Cerebellar cortex (tissue), 1 donor: ENCODE data around the gene APOM.

Experiments
- DNase-seq: peaks from one replicate; pipeline ENCODE4 v3.0.0-alpha.2; 2015; ENCODE audit warnings: low spot score

APOM gene

GRCh38 chr6:31655349-31656237, at the start of gene APOM:
APOM (plus strand) TSS chr6:31655894; CDS start chr6:31655967, 73 bp downstream.
- no peak for DNase-seq

- no peak for DNase-seq
These were observed 48.4 kb upstream of the APOM start for GRCh38 chr6:31607317-31607716.

- DNase-seq = no peak
These were observed 45.9 kb upstream of the APOM start for GRCh38 chr6:31609519-31610406.

GRCh38 chr6:31610968-31611367, 44.7 kb upstream of the APOM start:
- DNase-seq = peak; percentile 42

GRCh38 chr6:31614075-31614619, 41.5 kb upstream of the APOM start:
- DNase-seq = no peak

- no peak for DNase-seq
These were observed 40.8 kb upstream of the APOM start, which contains the start of gene AIF1 for GRCh38 chr6:31614684-31615578. AIF1 (plus strand) TSS chr6:31615234; CDS start chr6:31615330, 96 bp downstream.

- no peak for DNase-seq
These were observed 39.9 kb upstream of the APOM start for GRCh38 chr6:31615748-31616147.

- no peak for DNase-seq
These were observed 38.7 kb upstream of the APOM start for GRCh38 chr6:31617010-31617409.

GRCh38 chr6:31619805-31620585, 35.7 kb upstream of the APOM start:
- DNase-seq = peak; percentile 100

- no peak for DNase-seq
These were observed 34.9 kb upstream of the APOM start, which contains the start of gene PRRC2A for GRCh38 chr6:31620586-31621319. PRRC2A (plus strand) TSS chr6:31620715; CDS start chr6:31622790, 2,075 bp downstream.

- DNase-seq = no peak
These were observed 34.3 kb upstream of the APOM start for GRCh38 chr6:31621320-31621939.

GRCh38 chr6:31621991-31622390, 33.7 kb upstream of the APOM start:
- no peak for DNase-seq

- DNase-seq = no peak
These were observed 33.0 kb upstream of the APOM start for GRCh38 chr6:31622684-31623091.

- DNase-seq = no peak
These were observed 31.6 kb upstream of the APOM start for GRCh38 chr6:31624070-31624469.

GRCh38 chr6:31626952-31627351, 28.7 kb upstream of the APOM start:
- no peak for DNase-seq

GRCh38 chr6:31627690-31628287, 27.9 kb upstream of the APOM start:
- DNase-seq = no peak

GRCh38 chr6:31629014-31629413, 26.7 kb upstream of the APOM start:
- DNase-seq = no peak

GRCh38 chr6:31630177-31630934, 25.3 kb upstream of the APOM start:
- no peak for DNase-seq
